Sigmoid colon (tissue), 7 donors: ENCODE results near the gene UBXN1. TPM values are rescaled to one million over a fixed set of nuclear protein-coding genes. Genes with fewer than 3 reads are reported as not detected.

Experiments used
- DNase-seq: peaks from one replicate; pipeline ENCODE4 v3.0.0-alpha.2; 2019
- H3K27ac ChIP-seq, 4 donors: fragments of 200-600 bp; sonication (generic); one replicate each; pipeline ENCODE4 v1.5.1; 2016 to 2019; ENCODE audit warnings: mild to moderate bottlenecking in 1 of 4
- H3K27me3 ChIP-seq, 3 donors: fragments of 200-600 bp; sonication (generic); one replicate each; pipeline ENCODE4 v1.5.1; 2019; ENCODE audit warnings: mild to moderate bottlenecking in 1 of 3
- H3K36me3 ChIP-seq, 4 donors: fragments of 200-600 bp; sonication (generic); one replicate each; pipeline ENCODE4 v1.5.1; 2016 to 2019
- H3K4me1 ChIP-seq, 4 donors: fragments of 200-600 bp; sonication (generic); one replicate each; pipeline ENCODE4 v1.5.1; 2017 to 2019
- H3K4me3 ChIP-seq, 4 donors: fragments of 200-600 bp; sonication (generic); one replicate each; pipeline ENCODE4 v1.5.1; 2017 to 2019; ENCODE audit warnings: mild to moderate bottlenecking in 2 of 4, moderate library complexity in 1 of 4
- H3K9me3 ChIP-seq, 4 donors: fragments of 200-600 bp in 3 of 4; sonication (generic) in 3 of 4; one replicate each; pipeline versions ENCODE4 v1.5.1 to v1.6.1; 2013 to 2019
- EP300 ChIP-seq, 4 donors: sonication (generic); formaldehyde crosslinking; IDR thresholded peaks; one replicate each; pipeline ENCODE4 v1.6.1; 2017; ENCODE audit warnings: antibody characterized with exemption in 4 of 4
- POLR2A ChIP-seq, 2 donors: fragments of 450-650 bp; IDR thresholded peaks; one replicate each; pipeline ENCODE4 v1.6.1; 2016; ENCODE audit warnings: antibody characterized with exemption in 2 of 2, mild to moderate bottlenecking in 2 of 2, moderate library complexity in 2 of 2
- POLR2AphosphoS5 ChIP-seq, 4 donors: sonication (generic); formaldehyde crosslinking; IDR thresholded peaks; one replicate each; pipeline ENCODE4 v1.6.1; 2017; ENCODE audit warnings: antibody characterized with exemption in 4 of 4
- WGBS, 2 donors: extraction: QIAGEN DNeasy Blood & Tissue Kit; methylation state at CpG; one replicate each; pipeline ENCODE4 v1.1.7; 2013; 5-methylcytosine and 5-hydroxymethylcytosine counted together
- intact Hi-C: fragments of 100-400 bp; cut with DNase I; formaldehyde crosslinking; loops from one replicate; pipeline ENCODE4 v1.15.1; 2023
- polyA plus RNA-seq, 3 donors: library from polyadenylated mRNA; stranded (reverse); fragments of 200-250 nt; gene quantifications; one replicate each; pipeline ENCODE4 v1.2.3, GENCODE V29; 2013
- total RNA-seq, 4 donors: library from RNA; depleted of rRNA; stranded (reverse); fragments of >200 nt; gene quantifications; one replicate each; pipeline ENCODE4 v1.1.0, GENCODE V29; 2016
- TF ChIP-seq, protein P1 (sequence below), 4 experiments: fragments of 450-650 bp in 3 of 4; fragments of 200-600 bp in 1 of 4; IDR thresholded peaks; one replicate each; pipeline ENCODE4 v1.5.1; 2016 to 2019; ENCODE audit warnings: antibody characterized with exemption in 4 of 4, mild to moderate bottlenecking in 3 of 4, moderate library complexity in 2 of 4
- donor health status: healthy with polysubstance abuse.
- donor health status: Bipolar disorder and iron deficiency.
- donor health status: healthy.

Gene UBXN1
- total and polyA plus RNA-seq, 7 donors, result 132 to 298 (median 177) TPM

DNA sequence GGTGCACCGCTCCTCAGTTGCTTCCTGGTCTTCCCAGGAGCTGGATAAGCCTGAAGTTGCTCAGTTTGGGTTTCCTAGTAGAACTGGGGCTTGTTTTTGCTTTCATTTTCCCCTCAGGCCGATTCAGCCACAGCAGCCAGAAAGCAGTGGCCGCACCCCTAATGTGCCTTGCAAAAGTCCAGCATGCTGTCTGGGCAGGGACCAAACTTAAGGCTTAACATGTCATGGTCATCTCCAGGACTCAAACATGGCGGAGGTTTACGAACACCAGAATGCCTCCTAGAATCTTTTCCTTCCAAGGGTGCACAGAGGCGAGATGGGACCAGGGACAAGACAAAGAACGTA is 31.1 kb upstream of the UBXN1 start:
- H3K4me3 ChIP-seq, result peak overlapping the region; percentile 44 to 59 (median 55)
- no peaks in the 10 kb centered on the region for H3K27me3 ChIP-seq
- H3K27ac ChIP-seq, result peak overlapping the region; percentile 88 to 94 (median 92)
- 63 to 66% methylated on average over 7 of the region's 7 CpGs for WGBS, 2 donors
- peaks cover 0 to 36% (median 36%) of the 10 kb centered on the region in 4 donors for H3K4me1 ChIP-seq
- TF ChIP-seq, protein P1, sequence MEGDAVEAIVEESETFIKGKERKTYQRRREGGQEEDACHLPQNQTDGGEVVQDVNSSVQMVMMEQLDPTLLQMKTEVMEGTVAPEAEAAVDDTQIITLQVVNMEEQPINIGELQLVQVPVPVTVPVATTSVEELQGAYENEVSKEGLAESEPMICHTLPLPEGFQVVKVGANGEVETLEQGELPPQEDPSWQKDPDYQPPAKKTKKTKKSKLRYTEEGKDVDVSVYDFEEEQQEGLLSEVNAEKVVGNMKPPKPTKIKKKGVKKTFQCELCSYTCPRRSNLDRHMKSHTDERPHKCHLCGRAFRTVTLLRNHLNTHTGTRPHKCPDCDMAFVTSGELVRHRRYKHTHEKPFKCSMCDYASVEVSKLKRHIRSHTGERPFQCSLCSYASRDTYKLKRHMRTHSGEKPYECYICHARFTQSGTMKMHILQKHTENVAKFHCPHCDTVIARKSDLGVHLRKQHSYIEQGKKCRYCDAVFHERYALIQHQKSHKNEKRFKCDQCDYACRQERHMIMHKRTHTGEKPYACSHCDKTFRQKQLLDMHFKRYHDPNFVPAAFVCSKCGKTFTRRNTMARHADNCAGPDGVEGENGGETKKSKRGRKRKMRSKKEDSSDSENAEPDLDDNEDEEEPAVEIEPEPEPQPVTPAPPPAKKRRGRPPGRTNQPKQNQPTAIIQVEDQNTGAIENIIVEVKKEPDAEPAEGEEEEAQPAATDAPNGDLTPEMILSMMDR (IDR thresholded peaks at IDR 0.05), result no peak
- TF ChIP-seq EP300 (IDR thresholded peaks at IDR 0.05) (no peak), POLR2A (IDR thresholded peaks at IDR 0.05) (no peak), POLR2AphosphoS5 (IDR thresholded peaks at IDR 0.05) (no peak)
- intact Hi-C loops, result no loop called here
- peaks cover 14 to 46% (median 27%) of the 10 kb centered on the region in 4 donors for H3K36me3 ChIP-seq
- peak; percentile 69 for DNase-seq
- no peaks in the 10 kb centered on the region for H3K9me3 ChIP-seq

DNA sequence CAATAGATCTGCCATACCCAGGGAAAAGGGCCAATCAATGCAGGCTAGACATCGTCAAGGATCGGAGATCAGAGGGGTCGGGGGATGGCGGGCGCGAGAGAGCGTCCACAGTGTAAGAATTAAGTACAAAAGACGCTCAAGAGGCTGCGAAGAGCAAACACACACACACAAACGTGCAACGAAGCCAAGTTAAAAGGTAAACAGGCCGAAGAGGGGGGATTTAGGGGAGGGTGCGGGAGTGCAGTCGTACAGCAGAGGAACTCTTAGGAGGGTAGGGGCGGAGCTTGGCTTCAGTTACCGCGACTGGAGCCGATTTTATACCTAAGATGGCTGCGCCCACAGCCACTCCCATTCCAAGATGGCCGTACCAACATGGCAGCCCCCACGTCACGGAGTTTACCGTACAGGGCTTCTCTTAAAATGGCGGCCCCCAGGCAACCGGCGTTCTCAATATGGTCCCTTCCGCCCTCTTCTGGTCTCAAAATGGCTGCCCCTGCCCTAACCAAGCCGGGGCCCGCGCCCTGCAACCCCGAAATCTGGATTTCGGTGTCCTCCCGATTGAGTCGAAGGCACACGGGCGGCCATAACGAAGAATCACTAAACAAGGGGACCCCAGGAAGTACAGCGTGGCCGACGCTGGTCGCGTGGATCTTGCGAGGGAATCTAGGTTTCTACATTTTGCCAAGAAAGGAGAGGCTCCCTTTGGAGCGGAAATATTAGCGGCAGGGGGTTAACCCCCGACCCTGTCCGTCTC is 30.6 kb upstream of the UBXN1 start:
- WGBS, 2 donors, result 2 to 4% methylated on average over 47 of the region's 47 CpGs
- peak overlapping the region; percentile 44 to 59 (median 55) for H3K4me3 ChIP-seq
- peaks cover 10 to 41% (median 21%) of the 10 kb centered on the region in 4 donors for H3K36me3 ChIP-seq
- peak overlapping the region; percentile 88 to 94 (median 92) for H3K27ac ChIP-seq
- DNase-seq, result peak; percentile 100
- no peaks in the 10 kb centered on the region for H3K27me3 ChIP-seq
- TF ChIP-seq EP300 (IDR thresholded peaks at IDR 0.05) (no peak), POLR2AphosphoS5 (IDR thresholded peaks at IDR 0.05) (peak; percentile 71 to 91 (median 84)), POLR2A (IDR thresholded peaks at IDR 0.05) (peak; percentile 55 to 71)
- intact Hi-C loops, result loop anchor here (5.0 kb wide), 3 partner anchors 42 to 97 kb away; partner anchors contain the start of genes C11orf98, CSKMT, EML3 and INTS5
- peaks cover 0 to 40% (median 36%) of the 10 kb centered on the region in 4 donors for H3K4me1 ChIP-seq
- no peaks in the 10 kb centered on the region for H3K9me3 ChIP-seq

DNA sequence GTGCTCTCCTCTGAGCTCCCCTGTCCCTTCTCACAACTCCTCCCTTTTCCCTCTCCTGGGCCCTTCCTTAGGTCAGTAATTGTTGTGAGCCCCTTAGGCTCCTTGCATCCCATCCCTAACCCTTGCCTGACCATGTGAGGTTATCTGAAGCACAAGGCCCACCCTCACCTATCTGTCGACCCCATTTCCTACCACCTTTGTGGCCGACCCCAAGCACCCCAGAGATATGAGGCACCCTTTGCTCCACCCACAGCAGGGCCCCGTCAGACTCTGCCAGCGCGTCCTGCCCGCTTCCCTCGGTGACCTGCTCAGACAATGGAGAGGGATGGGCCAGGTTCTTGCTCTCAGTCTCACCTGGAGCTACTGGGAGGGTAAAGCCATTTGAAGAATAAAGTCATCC is 29.9 kb upstream of the UBXN1 start:
- 2 to 5% methylated on average over 7 of the region's 7 CpGs for WGBS, 2 donors
- peak overlapping the region; percentile 44 to 59 (median 55) for H3K4me3 ChIP-seq
- intact Hi-C loops, result loop anchor here (5.0 kb wide), 3 partner anchors 41 to 96 kb away; partner anchors contain the start of genes C11orf98, CSKMT, EML3 and INTS5
- DNase-seq, result peak; percentile 73
- TF ChIP-seq POLR2AphosphoS5 (IDR thresholded peaks at IDR 0.05) (no peak), POLR2A (IDR thresholded peaks at IDR 0.05) (no peak), EP300 (IDR thresholded peaks at IDR 0.05) (no peak)
- TF ChIP-seq, protein P1 (IDR thresholded peaks at IDR 0.05), result no peak
- H3K36me3 ChIP-seq, result peaks cover 5 to 34% (median 15%) of the 10 kb centered on the region in 4 donors
- H3K4me1 ChIP-seq, result peaks cover 0 to 40% (median 36%) of the 10 kb centered on the region in 4 donors
- H3K27me3 ChIP-seq, result no peaks in the 10 kb centered on the region
- H3K9me3 ChIP-seq, result no peaks in the 10 kb centered on the region
- H3K27ac ChIP-seq, result peak overlapping the region; percentile 88 to 94 (median 92)

DNA sequence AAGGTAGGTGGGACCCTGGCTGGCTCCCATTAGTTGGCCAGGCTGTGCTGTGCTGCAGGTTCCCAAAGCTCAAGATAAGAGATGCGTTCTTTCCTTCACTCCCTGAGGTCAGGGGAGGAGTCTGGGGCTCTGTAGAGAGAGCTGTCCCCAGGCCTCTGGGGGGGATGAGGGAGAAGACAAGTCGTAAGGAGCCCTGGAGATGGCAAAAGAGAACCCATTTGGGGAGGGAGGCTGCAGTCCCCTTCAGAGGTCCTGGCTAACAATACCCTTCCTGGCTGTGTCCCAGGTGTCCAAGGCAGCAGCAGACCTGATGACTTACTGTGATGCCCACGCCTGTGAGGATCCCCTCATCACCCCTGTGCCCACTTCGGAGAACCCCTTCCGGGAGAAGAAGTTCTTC is 29.5 kb upstream of the UBXN1 start:
- 79 to 81% methylated on average over 5 of the region's 5 CpGs for WGBS, 2 donors
- intact Hi-C loops, result loop anchor here (5.0 kb wide), 3 partner anchors 41 to 96 kb away; partner anchors contain the start of genes C11orf98, CSKMT, EML3 and INTS5
- TF ChIP-seq POLR2AphosphoS5 (IDR thresholded peaks at IDR 0.05) (no peak), EP300 (IDR thresholded peaks at IDR 0.05) (no peak), POLR2A (IDR thresholded peaks at IDR 0.05) (no peak)
- TF ChIP-seq, protein P1 (IDR thresholded peaks at IDR 0.05), result no peak
- H3K9me3 ChIP-seq, result no peaks in the 10 kb centered on the region
- H3K4me1 ChIP-seq, result peaks cover 0 to 40% (median 36%) of the 10 kb centered on the region in 4 donors
- H3K36me3 ChIP-seq, result peaks cover 5 to 30% (median 13%) of the 10 kb centered on the region in 4 donors
- peak overlapping the region in 1 of 4 donors; percentile 55 for H3K4me3 ChIP-seq
- peak overlapping the region; percentile 88 to 94 (median 92) for H3K27ac ChIP-seq
- no peaks in the 10 kb centered on the region for H3K27me3 ChIP-seq
- DNase-seq, result peak; percentile 68

DNA sequence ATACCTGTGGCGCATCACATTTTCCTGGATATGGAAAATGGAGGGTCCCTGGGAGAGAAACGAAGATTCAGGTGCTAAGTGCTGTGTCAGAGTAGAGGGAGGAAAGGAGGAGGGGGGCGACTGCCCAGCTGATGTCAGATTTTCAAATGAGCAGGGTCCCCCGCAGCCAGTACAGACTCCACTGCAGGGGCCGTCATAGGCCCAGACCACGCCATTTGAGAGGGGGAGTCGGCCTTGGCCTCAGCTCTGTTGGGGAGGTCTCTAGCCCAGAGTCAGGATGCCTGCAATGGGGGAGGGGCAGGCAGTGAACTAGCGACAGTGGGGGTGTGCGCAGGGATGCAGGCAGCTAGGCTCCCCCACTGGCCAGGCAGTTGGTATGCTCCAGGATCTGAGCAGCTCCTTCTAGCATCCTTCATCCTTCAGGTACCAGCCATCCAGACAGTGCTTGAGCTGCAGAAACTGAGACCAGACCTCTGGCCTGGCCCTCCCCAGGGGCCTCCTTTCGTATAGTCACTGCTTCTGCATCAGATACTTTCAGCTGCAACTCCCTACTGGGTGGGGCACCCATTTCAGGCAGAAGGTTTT is 28.5 kb upstream of the UBXN1 start, which contains the start of the genes BSCL2 and GNG3:
Gene BSCL2 (minus strand): TSS at position 148 of the 585 bp plus-strand sequence. CDS start 229 bp downstream, outside the sequence.
Gene GNG3 (plus strand): TSS at position 400 of the 585 bp plus-strand sequence. CDS start 620 bp downstream, outside the sequence.
- intact Hi-C loops, result loop anchor here (5.0 kb wide), 3 partner anchors 40 to 95 kb away; partner anchors contain the start of genes C11orf98, CSKMT, EML3 and INTS5

More for the DNA sequence above, 28.5 kb upstream of the UBXN1 start, which contains the start of the genes BSCL2 and GNG3:
- WGBS, 2 donors, result 83 to 86% methylated on average over 10 of the region's 10 CpGs
- Histone ChIP-seq H3K4me3 (peak within 1 kb of the TSS; percentile 49 to 73 (median 62)), H3K27ac (peak within 1 kb of the TSS; percentile 88 to 94 (median 92)), H3K36me3 (peaks cover 0 to 21% (median 8%) of the 10 kb centered on the region in 4 donors), H3K9me3 (no peaks in the 10 kb centered on the region), H3K27me3 (no peaks in the 10 kb centered on the region), H3K4me1 (peaks cover 0 to 40% (median 36%) of the 10 kb centered on the region in 4 donors)
- no peak for DNase-seq
- TF ChIP-seq EP300 (IDR thresholded peaks at IDR 0.05), result no peak
